HCT116 (cell line): Measurements from ENCODE around the gene POLK. TPM values are rescaled to one million over a fixed set of nuclear protein-coding genes. Genes with fewer than 3 reads are reported as not detected.

Experiments
- ATAC-seq: fragments of 200-7000 bp; cut with Tn5 transposase; 2 replicates; pipeline ENCODE4 v1.9.1; 2020; ENCODE audit warnings: mild to moderate bottlenecking, moderate library complexity
- BruUV-seq: library from RNA; stranded (reverse); fragments of 400-500 nt; replicated peaks from 2 replicates; lab custom pipeline; 2021; lab: Mats Ljungman, UMichigan
- CTCF ChIA-PET: fragments of 300-600 bp; sonication (Branson Sonifier 250); formaldehyde crosslinking; loops from one replicate; lab custom pipeline; 2021; ENCODE audit warnings: antibody characterized with exemption; lab: Charles Lee
- POLR2A ChIA-PET: fragments of 300-600, 350-600 bp; sonication (Branson Sonifier 250); formaldehyde crosslinking; loops from one replicate; lab custom pipeline; 2021; ENCODE audit warnings: antibody characterized with exemption; lab: Charles Lee
- RAD21 ChIA-PET, 2 experiments: fragments of 300-600 bp; sonication (Branson Sonifier 250); formaldehyde crosslinking; loops; one replicate each; lab custom pipeline; 2023; ENCODE audit warnings: low total read pairs in 2 of 2; ENCODE audit not compliant: uncharacterized antibody in 2 of 2, unreplicated experiment in 2 of 2, low non-redundant PET in 1 of 2; lab: Charles Lee
- DNase-seq: peaks from one replicate; pipeline ENCODE4 v3.0.0-alpha.2; 2010; ENCODE audit warnings: low read depth, low spot score
- H2AFZ ChIP-seq: fragments of 200-600 bp; shearing (Covaris generic), sonication (generic); 2 replicates; pipeline ENCODE4 v1.6.1; 2017; ENCODE audit warnings: low read depth, mixed run types, mixed read lengths, antibody characterized with exemption, low read length; ENCODE audit not compliant: poor library complexity, severe bottlenecking
- H3K27ac ChIP-seq: 2 replicates; pipeline ENCODE4 v1.5.1; 2012; ENCODE audit warnings: low read depth, low read length
- H3K27me3 ChIP-seq: fragments of 200-600 bp; sonication (generic); 2 replicates; pipeline ENCODE4 v1.6.1; 2016; ENCODE audit warnings: mixed run types, low read length, mixed read lengths; ENCODE audit not compliant: insufficient read depth
- H3K36me3 ChIP-seq, 2 experiments: fragments of 200-500 bp in 1 of 2; fragments of 200-600 bp in 1 of 2; sonication (Bioruptor generic) in 1 of 2; sonication (generic) in 1 of 2; 2 replicates each; pipeline versions ENCODE4 v1.5.1 to v1.6.1; 2014 to 2016; ENCODE audit warnings: low read length in 2 of 2, inconsistent platforms in 1 of 2, mixed read lengths in 1 of 2, mixed run types in 1 of 2; ENCODE audit not compliant: insufficient read depth in 2 of 2, control insufficient read depth in 1 of 2
- H3K4me1 ChIP-seq, 2 experiments: fragments of 200-600 bp in 1 of 2; sonication (generic) in 1 of 2; 2 replicates each; pipeline versions ENCODE4 v1.5.1 to v1.6.1; 2012 to 2017; ENCODE audit warnings: low read length in 2 of 2, inconsistent platforms in 1 of 2, mild to moderate bottlenecking in 1 of 2, mixed read lengths in 1 of 2, mixed run types in 1 of 2, moderate library complexity in 1 of 2; ENCODE audit not compliant: insufficient read depth in 2 of 2, control insufficient read depth in 1 of 2
- H3K4me2 ChIP-seq: fragments of 200-600 bp; sonication (generic); 2 replicates; pipeline ENCODE4 v1.6.1; 2017; ENCODE audit warnings: mixed run types, low read length, mixed read lengths
- H3K4me3 ChIP-seq, 2 experiments: fragments of 200-600 bp in 1 of 2; sonication (generic) in 1 of 2; replicated peaks in 1 of 2; 2 replicates each; pipeline ENCODE4 v1.5.1; 2011 to 2016; ENCODE audit warnings: low read length in 2 of 2, control low read depth in 1 of 2, low read depth in 1 of 2, mild to moderate bottlenecking in 1 of 2, mixed read lengths in 1 of 2, mixed run types in 1 of 2
- H3K79me2 ChIP-seq: fragments of 200-600 bp; sonication (generic); 2 replicates; pipeline ENCODE4 v1.6.1; 2017; ENCODE audit warnings: mild to moderate bottlenecking, mixed run types, low read length, moderate library complexity, mixed read lengths; ENCODE audit not compliant: insufficient read depth
- H3K9ac ChIP-seq: fragments of 200-600 bp; sonication (generic); 2 replicates; pipeline ENCODE4 v1.6.1; 2016; ENCODE audit warnings: low read length, mixed read lengths
- H3K9me2 ChIP-seq: fragments of 200-600 bp; sonication (generic), shearing (Covaris generic); 2 replicates; pipeline ENCODE4 v1.6.1; 2017; ENCODE audit warnings: mixed run types, mild to moderate bottlenecking, moderate library complexity; ENCODE audit not compliant: insufficient read depth
- H3K9me3 ChIP-seq, 2 experiments: fragments of 200-500 bp in 1 of 2; fragments of 200-600 bp in 1 of 2; sonication (Bioruptor generic) in 1 of 2; sonication (generic) in 1 of 2; 2 replicates each; pipeline ENCODE4 v1.6.1; 2014 to 2017; ENCODE audit warnings: low read length in 2 of 2, mixed read lengths in 2 of 2, inconsistent platforms in 1 of 2, low read depth in 1 of 2, mild to moderate bottlenecking in 1 of 2, mixed run types in 1 of 2, moderate library complexity in 1 of 2; ENCODE audit not compliant: control insufficient read depth in 1 of 2, insufficient read depth in 1 of 2
- H4K20me1 ChIP-seq: fragments of 200-600 bp; sonication (generic), shearing (Covaris generic); 2 replicates; pipeline ENCODE4 v1.6.1; 2017; ENCODE audit warnings: mixed run types, mild to moderate bottlenecking, moderate library complexity; ENCODE audit not compliant: insufficient read depth
- CBX3 ChIP-seq: IDR thresholded peaks from 2 replicates; pipeline ENCODE4 v1.6.1; 2012; ENCODE audit warnings: low read depth
- CEBPB ChIP-seq: IDR thresholded peaks from 2 replicates; pipeline ENCODE4 v1.6.1; 2012; ENCODE audit warnings: low read depth
- EGR1 ChIP-seq: IDR thresholded peaks from 2 replicates; pipeline ENCODE4 v1.6.1; 2012; ENCODE audit warnings: low read depth
- ELF1 ChIP-seq: IDR thresholded peaks from 2 replicates; pipeline ENCODE4 v1.6.1; 2012; ENCODE audit warnings: low read depth, borderline replicate concordance
- EZH2 ChIP-seq: fragments of 200-600 bp; sonication (generic); IDR thresholded peaks from 2 replicates; pipeline ENCODE4 v1.6.1; 2017; ENCODE audit warnings: antibody characterized with exemption, mixed run types
- EZH2phosphoT487 ChIP-seq: fragments of 200-600 bp; IDR thresholded peaks from 2 replicates; pipeline ENCODE4 v1.6.1; 2018; ENCODE audit warnings: antibody characterized with exemption, borderline replicate concordance
- FOSL1 ChIP-seq: IDR thresholded peaks from 2 replicates; pipeline ENCODE4 v1.6.1; 2012; ENCODE audit warnings: low read depth
- POLR2A ChIP-seq: IDR thresholded peaks from 2 replicates; pipeline ENCODE4 v1.7.0; 2011; ENCODE audit warnings: borderline replicate concordance; ENCODE audit not compliant: insufficient read depth, insufficient read length; ENCODE audit errors: extremely low read depth
- POLR2AphosphoS5 ChIP-seq: IDR thresholded peaks from 2 replicates; pipeline ENCODE4 v1.6.1; 2011; ENCODE audit warnings: mild to moderate bottlenecking, low read depth, low read length, moderate library complexity
- SIN3A ChIP-seq: IDR thresholded peaks from 2 replicates; pipeline ENCODE4 v1.6.1; 2012; ENCODE audit warnings: low read depth
- SP1 ChIP-seq: IDR thresholded peaks from 2 replicates; pipeline ENCODE4 v1.6.1; 2012; ENCODE audit warnings: low read depth
- SRF ChIP-seq: IDR thresholded peaks from 2 replicates; pipeline ENCODE4 v1.6.1; 2012; ENCODE audit warnings: low read depth
- TCF7L2 ChIP-seq: IDR thresholded peaks from 2 replicates; pipeline ENCODE4 v1.7.0; 2011; ENCODE audit warnings: borderline replicate concordance, inconsistent platforms; ENCODE audit not compliant: insufficient read depth, insufficient read length; ENCODE audit errors: extremely low read depth
- YY1 ChIP-seq: IDR thresholded peaks from 2 replicates; pipeline ENCODE4 v1.6.1; 2011; ENCODE audit warnings: low read length, low read depth, moderate library complexity, mild to moderate bottlenecking; ENCODE audit not compliant: insufficient replicate concordance; ENCODE audit errors: extremely low read depth
- ZFX ChIP-seq: fragments of 450-650 bp; IDR thresholded peaks from 2 replicates; pipeline ENCODE4 v1.6.1; 2017
- ZNF274 ChIP-seq: fragments of 200-500 bp; sonication (Bioruptor generic); IDR thresholded peaks from 2 replicates; pipeline ENCODE4 v1.6.1; 2014; ENCODE audit warnings: mild to moderate bottlenecking, low read depth, low read length, inconsistent platforms
- intact Hi-C: fragments of 100-400 bp; cut with micrococcal nuclease; formaldehyde crosslinking; loops from 2 replicates; pipeline ENCODE4 v1.10.0; 2022
- total RNA-seq: library from RNA; stranded (reverse); gene quantifications from one replicate; pipeline ENCODE4 v1.2.1, GENCODE V29; 2021; ENCODE audit not compliant: unreplicated experiment
- TF ChIP-seq, protein P1 (sequence below): IDR thresholded peaks from 2 replicates; pipeline ENCODE4 v1.6.1; 2012
- TF ChIP-seq, protein P2 (sequence below): IDR thresholded peaks from 2 replicates; pipeline ENCODE4 v1.6.1; 2011; ENCODE audit warnings: mild to moderate bottlenecking, low read length, moderate library complexity; ENCODE audit not compliant: insufficient replicate concordance; ENCODE audit errors: extremely low read depth
- TF ChIP-seq, protein P3 (sequence below), 3 experiments: fragments of 200-600 bp in 1 of 3; sonication (generic) in 1 of 3; IDR thresholded peaks in 2 of 3; conservative IDR thresholded peaks in 1 of 3; 2 replicates each; pipeline ENCODE4 v1.5.1; 2012 to 2017; ENCODE audit warnings: low read depth in 2 of 3, low read length in 2 of 3, antibody characterized with exemption in 1 of 3, borderline replicate concordance in 1 of 3, control low read depth in 1 of 3, mild to moderate bottlenecking in 1 of 3, mixed read lengths in 1 of 3, mixed run types in 1 of 3, moderate library complexity in 1 of 3; ENCODE audit not compliant: insufficient read depth in 1 of 3
- TF ChIP-seq, protein P4 (sequence below): IDR thresholded peaks from 2 replicates; pipeline ENCODE4 v1.6.1; 2012; ENCODE audit warnings: low read depth

The POLK gene
- total RNA-seq, 1 experiment from 2014 or later: 17.3 TPM

- no peak overlapping the region for H3K27ac ChIP-seq
- no peak overlapping the region for H3K9ac ChIP-seq
- TF ChIP-seq, protein P1, sequence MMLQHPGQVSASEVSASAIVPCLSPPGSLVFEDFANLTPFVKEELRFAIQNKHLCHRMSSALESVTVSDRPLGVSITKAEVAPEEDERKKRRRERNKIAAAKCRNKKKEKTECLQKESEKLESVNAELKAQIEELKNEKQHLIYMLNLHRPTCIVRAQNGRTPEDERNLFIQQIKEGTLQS: no peak
- TF ChIP-seq ZNF274: no peak
- TF ChIP-seq, protein P2, sequence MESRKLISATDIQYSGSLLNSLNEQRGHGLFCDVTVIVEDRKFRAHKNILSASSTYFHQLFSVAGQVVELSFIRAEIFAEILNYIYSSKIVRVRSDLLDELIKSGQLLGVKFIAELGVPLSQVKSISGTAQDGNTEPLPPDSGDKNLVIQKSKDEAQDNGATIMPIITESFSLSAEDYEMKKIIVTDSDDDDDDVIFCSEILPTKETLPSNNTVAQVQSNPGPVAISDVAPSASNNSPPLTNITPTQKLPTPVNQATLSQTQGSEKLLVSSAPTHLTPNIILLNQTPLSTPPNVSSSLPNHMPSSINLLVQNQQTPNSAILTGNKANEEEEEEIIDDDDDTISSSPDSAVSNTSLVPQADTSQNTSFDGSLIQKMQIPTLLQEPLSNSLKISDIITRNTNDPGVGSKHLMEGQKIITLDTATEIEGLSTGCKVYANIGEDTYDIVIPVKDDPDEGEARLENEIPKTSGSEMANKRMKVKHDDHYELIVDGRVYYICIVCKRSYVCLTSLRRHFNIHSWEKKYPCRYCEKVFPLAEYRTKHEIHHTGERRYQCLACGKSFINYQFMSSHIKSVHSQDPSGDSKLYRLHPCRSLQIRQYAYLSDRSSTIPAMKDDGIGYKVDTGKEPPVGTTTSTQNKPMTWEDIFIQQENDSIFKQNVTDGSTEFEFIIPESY: no peak
- no peak for TF ChIP-seq ELF1
- no peak for TF ChIP-seq CEBPB
- no peak for TF ChIP-seq EGR1
- TF ChIP-seq, protein P3, sequence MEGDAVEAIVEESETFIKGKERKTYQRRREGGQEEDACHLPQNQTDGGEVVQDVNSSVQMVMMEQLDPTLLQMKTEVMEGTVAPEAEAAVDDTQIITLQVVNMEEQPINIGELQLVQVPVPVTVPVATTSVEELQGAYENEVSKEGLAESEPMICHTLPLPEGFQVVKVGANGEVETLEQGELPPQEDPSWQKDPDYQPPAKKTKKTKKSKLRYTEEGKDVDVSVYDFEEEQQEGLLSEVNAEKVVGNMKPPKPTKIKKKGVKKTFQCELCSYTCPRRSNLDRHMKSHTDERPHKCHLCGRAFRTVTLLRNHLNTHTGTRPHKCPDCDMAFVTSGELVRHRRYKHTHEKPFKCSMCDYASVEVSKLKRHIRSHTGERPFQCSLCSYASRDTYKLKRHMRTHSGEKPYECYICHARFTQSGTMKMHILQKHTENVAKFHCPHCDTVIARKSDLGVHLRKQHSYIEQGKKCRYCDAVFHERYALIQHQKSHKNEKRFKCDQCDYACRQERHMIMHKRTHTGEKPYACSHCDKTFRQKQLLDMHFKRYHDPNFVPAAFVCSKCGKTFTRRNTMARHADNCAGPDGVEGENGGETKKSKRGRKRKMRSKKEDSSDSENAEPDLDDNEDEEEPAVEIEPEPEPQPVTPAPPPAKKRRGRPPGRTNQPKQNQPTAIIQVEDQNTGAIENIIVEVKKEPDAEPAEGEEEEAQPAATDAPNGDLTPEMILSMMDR (IDR thresholded peaks at IDR 0.05 in 2 of 3, conservative IDR thresholded peaks at IDR 0.05 in 1 of 3; ENCODE audit: borderline replicate concordance in 1 of 3, insufficient read depth in 1 of 3, low read depth in 2 of 3, low read length in 2 of 3): no peak
- TF ChIP-seq TCF7L2: no peak
- no peak for TF ChIP-seq YY1
- TF ChIP-seq SP1: no peak
- no peak for TF ChIP-seq EZH2phosphoT487
- TF ChIP-seq POLR2AphosphoS5: no peak
- no peak for TF ChIP-seq ZFX
- TF ChIP-seq POLR2A: no peak
- TF ChIP-seq SIN3A: no peak
- TF ChIP-seq SRF: no peak
- TF ChIP-seq EZH2: no peak
- TF ChIP-seq, protein P4, sequence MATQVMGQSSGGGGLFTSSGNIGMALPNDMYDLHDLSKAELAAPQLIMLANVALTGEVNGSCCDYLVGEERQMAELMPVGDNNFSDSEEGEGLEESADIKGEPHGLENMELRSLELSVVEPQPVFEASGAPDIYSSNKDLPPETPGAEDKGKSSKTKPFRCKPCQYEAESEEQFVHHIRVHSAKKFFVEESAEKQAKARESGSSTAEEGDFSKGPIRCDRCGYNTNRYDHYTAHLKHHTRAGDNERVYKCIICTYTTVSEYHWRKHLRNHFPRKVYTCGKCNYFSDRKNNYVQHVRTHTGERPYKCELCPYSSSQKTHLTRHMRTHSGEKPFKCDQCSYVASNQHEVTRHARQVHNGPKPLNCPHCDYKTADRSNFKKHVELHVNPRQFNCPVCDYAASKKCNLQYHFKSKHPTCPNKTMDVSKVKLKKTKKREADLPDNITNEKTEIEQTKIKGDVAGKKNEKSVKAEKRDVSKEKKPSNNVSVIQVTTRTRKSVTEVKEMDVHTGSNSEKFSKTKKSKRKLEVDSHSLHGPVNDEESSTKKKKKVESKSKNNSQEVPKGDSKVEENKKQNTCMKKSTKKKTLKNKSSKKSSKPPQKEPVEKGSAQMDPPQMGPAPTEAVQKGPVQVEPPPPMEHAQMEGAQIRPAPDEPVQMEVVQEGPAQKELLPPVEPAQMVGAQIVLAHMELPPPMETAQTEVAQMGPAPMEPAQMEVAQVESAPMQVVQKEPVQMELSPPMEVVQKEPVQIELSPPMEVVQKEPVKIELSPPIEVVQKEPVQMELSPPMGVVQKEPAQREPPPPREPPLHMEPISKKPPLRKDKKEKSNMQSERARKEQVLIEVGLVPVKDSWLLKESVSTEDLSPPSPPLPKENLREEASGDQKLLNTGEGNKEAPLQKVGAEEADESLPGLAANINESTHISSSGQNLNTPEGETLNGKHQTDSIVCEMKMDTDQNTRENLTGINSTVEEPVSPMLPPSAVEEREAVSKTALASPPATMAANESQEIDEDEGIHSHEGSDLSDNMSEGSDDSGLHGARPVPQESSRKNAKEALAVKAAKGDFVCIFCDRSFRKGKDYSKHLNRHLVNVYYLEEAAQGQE: no peak
- TF ChIP-seq FOSL1: no peak
- TF ChIP-seq CBX3: no peak
- no peak for ATAC-seq
- H2AFZ ChIP-seq: no peak overlapping the region
- no peaks in the 10 kb centered on the region for H3K4me1 ChIP-seq
- ChIA-PET CTCF (no interaction called here), RAD21 (no interaction called here), POLR2A (no interaction called here)
- no peaks in the 10 kb centered on the region; the same call in 1 of the 2 replicates for H3K9me2 ChIP-seq
- H3K79me2 ChIP-seq: peaks cover 48% of the 10 kb centered on the region
- H3K9me3 ChIP-seq: peaks cover 0 to 3% of the 10 kb centered on the region in 2 experiments; a peak in 1 of 4 replicates
- no peaks in the 10 kb centered on the region for H3K27me3 ChIP-seq
- BruUV-seq: no TSS peak
- H3K36me3 ChIP-seq: no peaks in the 10 kb centered on the region
- intact Hi-C loops: no loop called here
- no peak overlapping the region for H3K4me2 ChIP-seq
- no peak for DNase-seq
- no peak overlapping the region for H3K4me3 ChIP-seq
- H4K20me1 ChIP-seq: no peaks in the 10 kb centered on the region
Measured at GRCh38 chr5:75525344-75525743, 13.7 kb downstream of the POLK start.
